HG03064 (cell line): ENCODE measurements around the gene GTF2I.
"Not testable (repeated sequence)": the region's sequence is repeated elsewhere in the genome, so short reads cannot be mapped to it uniquely, and the experiment has no call there.

Experiments used
- ATAC-seq: cut with Tn5 transposase; IDR thresholded peaks from one replicate; pipeline ENCODE4 v1.9.1; 2021; ENCODE audit warnings: low read depth; ENCODE audit not compliant: unreplicated experiment

GTF2I gene

GRCh38 chr7:74770062-74770461 is 112.5 kb downstream of the GTF2I start:
- not testable (repeated sequence) for ATAC-seq

- ATAC-seq = not testable (repeated sequence)
These were observed 114.6 kb downstream of the GTF2I start for GRCh38 chr7:74772093-74772492.

- peak; percentile 54 for ATAC-seq
These were observed 116.5 kb downstream of the GTF2I start, which contains the start of gene NCF1 for GRCh38 chr7:74773760-74774750. NCF1 (plus strand) TSS chr7:74774011; CDS start chr7:74774032, 21 bp downstream.

- not testable (repeated sequence) for ATAC-seq
These were observed 117.6 kb downstream of the GTF2I start for GRCh38 chr7:74775111-74775510.

- ATAC-seq = not testable (repeated sequence)
These were observed 121.5 kb downstream of the GTF2I start for GRCh38 chr7:74779053-74779452.

- not testable (repeated sequence) for ATAC-seq
These were observed 124.2 kb downstream of the GTF2I start for GRCh38 chr7:74781746-74782145.

- ATAC-seq = not testable (repeated sequence)
These were observed 126.1 kb downstream of the GTF2I start for GRCh38 chr7:74783595-74783994.

GRCh38 chr7:74788369-74789150 is 131.0 kb downstream of the GTF2I start:
- peak; percentile 82 for ATAC-seq

- not testable (repeated sequence) for ATAC-seq
These were observed 131.8 kb downstream of the GTF2I start for GRCh38 chr7:74789200-74789736.

- not testable (repeated sequence) for ATAC-seq
These were observed 140.5 kb downstream of the GTF2I start for GRCh38 chr7:74797848-74798622.

GRCh38 chr7:74798644-74799043 is 141.1 kb downstream of the GTF2I start:
- ATAC-seq = not testable (repeated sequence)
